ENCODE results near the gene NPHS1. TPM values are rescaled to one million over a fixed set of nuclear protein-coding genes. Genes with fewer than 3 reads are reported as not detected.

Gene NPHS1
- total RNA-seq, 3 donors from 2014 or later (not counting 1 experiment from before 2014, with no cell fraction given) = 0.93 TPM; not detected in 2

DNA sequence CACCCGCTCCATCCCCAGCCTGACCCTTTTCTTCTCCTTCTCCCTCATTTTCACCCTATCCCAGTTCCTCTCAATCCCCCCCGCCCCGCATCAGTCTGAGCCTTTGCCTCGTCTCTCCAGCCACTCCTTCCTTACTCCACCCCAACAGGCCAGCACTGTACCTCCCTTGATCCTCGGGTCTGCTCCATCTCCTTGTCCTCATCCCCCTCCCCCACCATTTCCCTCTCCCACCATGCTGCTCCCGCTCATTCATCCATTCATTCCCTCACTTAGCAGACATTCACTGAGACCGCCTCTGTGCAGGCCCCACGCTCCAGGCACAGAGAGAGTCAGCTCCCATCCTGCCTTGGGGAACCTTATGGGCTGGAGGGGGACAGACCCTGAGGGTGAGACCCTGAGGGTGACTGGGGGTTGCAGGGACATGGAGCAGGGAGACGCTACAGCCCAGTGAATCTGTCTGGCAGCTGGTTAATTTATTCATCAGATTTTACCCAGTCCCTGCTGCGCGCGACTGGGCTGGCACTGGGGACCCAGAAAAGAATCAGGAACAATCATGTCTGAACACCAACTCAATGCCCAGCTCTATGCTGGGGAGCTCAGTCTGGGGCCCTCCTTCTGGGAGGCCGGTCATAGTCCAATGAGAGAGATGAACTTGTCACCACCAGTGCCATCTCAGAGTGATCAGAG is 76.1 kb downstream of the NPHS1 start:
- Histone ChIP-seq H3K36me3 (ENCODE audit: control insufficient read depth, insufficient read depth, low read length) (peaks cover 2% of the 10 kb centered on the region), H3K27ac (ENCODE audit: low read length) (no peak overlapping the region), H3K4me1 (ENCODE audit: control insufficient read depth, insufficient read depth, low read length) (peaks cover 16% of the 10 kb centered on the region), H3K9me3 (ENCODE audit: control insufficient read depth, insufficient read depth, low read length) (no peaks in the 10 kb centered on the region), H3K27me3 (ENCODE audit: control insufficient read depth, insufficient read depth, low read length) (no peaks in the 10 kb centered on the region), H3K4me3 (ENCODE audit: low read length) (peak overlapping the region; percentile 58)
- Mint-ChIP-seq H3K27ac (peak overlapping the region in 1 of 2 donors; percentile 72), H3K4me3 (peak overlapping the region; percentile 76), H3K27me3 (ENCODE audit: low read depth in 2 of 2) (no peaks in the 10 kb centered on the region), H3K9me3 (no peaks in the 10 kb centered on the region), H3K4me1 (peaks cover 18 to 27% of the 10 kb centered on the region in 2 donors), H3K36me3 (no peaks in the 10 kb centered on the region)
- DNase-seq = no peak
- TF ChIP-seq, protein P1, sequence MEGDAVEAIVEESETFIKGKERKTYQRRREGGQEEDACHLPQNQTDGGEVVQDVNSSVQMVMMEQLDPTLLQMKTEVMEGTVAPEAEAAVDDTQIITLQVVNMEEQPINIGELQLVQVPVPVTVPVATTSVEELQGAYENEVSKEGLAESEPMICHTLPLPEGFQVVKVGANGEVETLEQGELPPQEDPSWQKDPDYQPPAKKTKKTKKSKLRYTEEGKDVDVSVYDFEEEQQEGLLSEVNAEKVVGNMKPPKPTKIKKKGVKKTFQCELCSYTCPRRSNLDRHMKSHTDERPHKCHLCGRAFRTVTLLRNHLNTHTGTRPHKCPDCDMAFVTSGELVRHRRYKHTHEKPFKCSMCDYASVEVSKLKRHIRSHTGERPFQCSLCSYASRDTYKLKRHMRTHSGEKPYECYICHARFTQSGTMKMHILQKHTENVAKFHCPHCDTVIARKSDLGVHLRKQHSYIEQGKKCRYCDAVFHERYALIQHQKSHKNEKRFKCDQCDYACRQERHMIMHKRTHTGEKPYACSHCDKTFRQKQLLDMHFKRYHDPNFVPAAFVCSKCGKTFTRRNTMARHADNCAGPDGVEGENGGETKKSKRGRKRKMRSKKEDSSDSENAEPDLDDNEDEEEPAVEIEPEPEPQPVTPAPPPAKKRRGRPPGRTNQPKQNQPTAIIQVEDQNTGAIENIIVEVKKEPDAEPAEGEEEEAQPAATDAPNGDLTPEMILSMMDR (IDR thresholded peaks at IDR 0.05) = no peak
- no peak for ATAC-seq
- WGBS (ENCODE audit: insufficient coverage) = 71% methylated on average over 13 of the region's 13 CpGs
- intact Hi-C loops (cut with micrococcal nuclease) = no loop called here

Other genes with a start within 250 kb of the NPHS1 start
- gene HAUS5, start 239.8 kb downstream of the NPHS1 start, total RNA-seq = 10 to 100 TPM; 17.5 to 26.4 (median 21.6) TPM
- gene RBM42, start 223.5 kb downstream of the NPHS1 start, total RNA-seq = 10 to 100 TPM; 51.6 to 61.7 (median 58.2) TPM
- gene ETV2, start 210.8 kb downstream of the NPHS1 start, total RNA-seq = 1 to 10 TPM in 1 of 3 donors, under 1 TPM in 2; 0.48 to 2.0 (median 0.87) TPM
- gene COX6B1, start 204.2 kb downstream of the NPHS1 start, total RNA-seq = 100 to 1,000 TPM; 213 to 247 (median 215) TPM
- gene UPK1A, start 186.0 kb downstream of the NPHS1 start, total RNA-seq = not detected
- gene ZBTB32, start 147.9 kb downstream of the NPHS1 start, total RNA-seq = 1 to 10 TPM in 1 of 3 donors, under 1 TPM in 2; 0.27 to 1.8 (median 0.35) TPM
- gene KMT2B, start 134.5 kb downstream of the NPHS1 start, total RNA-seq = 10 to 100 TPM; 60.8 to 70.9 (median 70.7) TPM
- gene IGFLR1, start 110.1 kb downstream of the NPHS1 start, total RNA-seq = 10 to 100 TPM; 57.7 to 75.6 (median 69.6) TPM
- 10 to 100 TPM; 63.7 to 78.2 (median 73.0) TPM for gene U2AF1L4, start 107.1 kb downstream of the NPHS1 start, total RNA-seq
- 10 to 100 TPM; 38.5 to 45.0 (median 41.0) TPM for gene PSENEN, start 106.9 kb downstream of the NPHS1 start, total RNA-seq
- gene LIN37, start 103.9 kb downstream of the NPHS1 start, total RNA-seq = 10 to 100 TPM; 16.7 to 22.1 (median 18.2) TPM
- not detected for gene HSPB6, start 95.5 kb downstream of the NPHS1 start, total RNA-seq
- 10 to 100 TPM; 33.1 to 40.2 (median 35.9) TPM for gene PROSER3, start 94.3 kb downstream of the NPHS1 start, total RNA-seq
- 10 to 100 TPM; 34.4 to 39.3 (median 37.5) TPM for gene ARHGAP33, start 76.9 kb downstream of the NPHS1 start, total RNA-seq
- not detected for gene PRODH2, start 39.7 kb downstream of the NPHS1 start, total RNA-seq
- under 1 TPM in 1 of 3 donors, not detected in 2; 0.27 TPM for gene KIRREL2, start 4.4 kb upstream of the NPHS1 start, total RNA-seq
- not detected for gene APLP1, start 16.1 kb upstream of the NPHS1 start, total RNA-seq
- 100 to 1,000 TPM in 2 of 3 donors, 10 to 100 TPM in 1; 90.1 to 220 (median 101) TPM for gene NFKBID, start 48.0 kb upstream of the NPHS1 start, total RNA-seq
- gene HCST, start 50.0 kb upstream of the NPHS1 start, total RNA-seq = 100 to 1,000 TPM; 281 to 307 (median 296) TPM
- 100 to 1,000 TPM; 439 to 494 (median 469) TPM for gene TYROBP, start 55.8 kb upstream of the NPHS1 start, total RNA-seq
- 1 to 10 TPM; 2.6 to 9.3 (median 3.2) TPM for gene LRFN3, start 83.9 kb upstream of the NPHS1 start, total RNA-seq
- gene SDHAF1, start 142.7 kb upstream of the NPHS1 start, total RNA-seq = 10 to 100 TPM in 2 of 3 donors, 1 to 10 TPM in 1; 9.2 to 12.1 (median 10.5) TPM
- 1 to 10 TPM in 2 of 3 donors, under 1 TPM in 1; 0.41 to 2.6 (median 1.5) TPM for gene SYNE4, start 156.3 kb upstream of the NPHS1 start, total RNA-seq
- 10 to 100 TPM; 39.0 to 57.3 (median 48.1) TPM for gene ALKBH6, start 161.7 kb upstream of the NPHS1 start, total RNA-seq
- 1 to 10 TPM in 2 of 3 donors, under 1 TPM in 1; 0.33 to 2.1 (median 1.3) TPM for gene CLIP3, start 180.4 kb upstream of the NPHS1 start, total RNA-seq
- gene THAP8, start 201.8 kb upstream of the NPHS1 start, total RNA-seq = 1 to 10 TPM; 1.8 to 3.2 (median 2.8) TPM
- gene WDR62, start 202.4 kb upstream of the NPHS1 start, total RNA-seq = 1 to 10 TPM; 3.9 to 5.9 (median 4.8) TPM